ENCODE results near the gene TMEM238.
"Not testable (repeated sequence)": the region's sequence is repeated elsewhere in the genome, so short reads cannot be mapped to it uniquely, and the experiment has no call there.

The TMEM238 gene

DNA sequence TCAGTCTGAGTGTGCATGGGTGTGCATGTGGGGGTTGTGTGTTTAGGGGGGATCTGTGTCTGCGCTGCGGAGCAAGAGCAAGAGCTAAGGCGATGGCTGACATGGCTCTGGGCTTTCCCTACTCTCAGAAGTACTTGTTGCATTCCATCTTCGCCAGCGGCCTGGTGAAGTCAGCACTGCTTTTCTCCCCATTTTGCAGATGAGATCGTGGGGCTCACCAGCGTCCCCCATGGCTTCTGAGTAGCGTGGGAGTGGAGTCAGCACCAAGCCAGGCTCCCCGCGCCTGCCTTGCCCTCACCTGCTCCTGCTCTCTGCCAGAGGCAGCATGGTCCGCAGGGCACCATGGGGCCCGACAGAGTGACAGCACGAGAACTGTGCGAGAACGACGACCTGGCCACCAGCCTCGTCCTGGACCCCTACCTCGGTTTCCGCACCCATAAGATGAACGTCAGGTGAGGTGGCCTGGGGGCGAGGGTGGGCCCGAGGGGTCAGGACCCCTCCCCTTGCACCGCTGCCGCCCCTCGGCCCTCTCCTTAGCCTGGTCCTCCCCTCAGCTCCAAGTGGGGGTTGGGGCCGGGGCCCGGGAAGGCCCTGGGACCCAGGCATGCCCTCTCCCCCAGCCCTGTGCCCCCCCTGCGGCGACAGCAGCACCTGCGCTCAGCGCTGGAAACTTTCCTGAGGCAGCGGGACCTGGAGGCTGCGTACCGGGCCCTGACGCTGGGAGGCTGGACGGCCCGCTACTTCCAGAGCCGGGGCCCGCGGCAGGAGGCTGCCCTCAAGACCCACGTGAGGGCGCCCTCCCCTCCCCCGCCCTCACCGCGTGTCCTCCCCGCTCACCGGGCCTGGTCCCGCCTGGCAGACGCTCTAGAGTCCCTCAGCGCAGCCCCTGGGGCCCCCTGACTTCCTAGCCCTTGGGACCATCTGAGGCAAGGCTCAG, 42.2 kb downstream of the TMEM238 start:
- DNase-seq (ENCODE audit: low read depth in 3 of 3, low spot score in 1 of 3) = no peak

DNA sequence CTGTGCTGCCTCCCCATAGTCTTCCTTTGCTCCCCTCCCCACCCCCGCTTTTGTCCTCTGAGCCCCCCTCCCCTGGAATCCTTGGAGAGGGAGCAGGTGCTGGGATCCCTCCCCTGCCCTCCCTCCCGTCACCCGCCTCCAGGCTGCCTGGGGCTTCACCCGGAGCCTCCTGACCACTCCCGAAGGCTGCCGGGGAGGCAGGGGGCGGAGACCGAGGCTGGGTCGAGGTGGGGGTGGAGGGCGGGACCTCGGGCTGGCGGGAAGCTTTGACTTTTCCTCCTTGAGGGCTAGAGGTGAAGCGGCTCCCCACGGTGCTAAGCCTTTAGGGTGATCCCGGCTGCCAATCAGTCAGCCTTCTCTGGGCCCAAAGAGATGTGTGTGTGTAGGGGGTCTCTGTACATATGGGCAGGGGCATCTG, 42.9 kb downstream of the TMEM238 start:
- peak in 1 of 3 donors; percentile 46 for DNase-seq (ENCODE audit: low read depth in 3 of 3, low spot score in 1 of 3)

DNA sequence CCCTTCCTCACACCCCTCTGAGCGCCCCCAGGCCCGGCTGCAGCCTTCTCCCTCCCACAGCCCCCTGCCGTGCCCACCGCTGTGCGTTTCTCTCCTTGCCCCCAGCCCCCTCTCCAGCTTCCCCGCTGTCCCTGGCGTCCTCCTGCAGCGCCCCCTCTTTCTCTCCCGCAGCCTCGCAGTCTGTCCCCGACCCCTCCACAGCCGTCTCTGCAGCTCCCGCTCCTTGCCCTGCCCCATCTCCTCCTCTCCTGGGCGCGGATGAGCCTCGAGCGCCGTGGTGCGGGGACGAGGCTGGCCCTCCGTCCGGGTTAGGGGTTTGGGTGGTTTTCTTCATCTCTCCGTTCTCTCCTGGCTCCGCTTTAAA, 43.3 kb downstream of the TMEM238 start:
- DNase-seq (ENCODE audit: low read depth in 3 of 3, low spot score in 1 of 3) = no peak

DNA sequence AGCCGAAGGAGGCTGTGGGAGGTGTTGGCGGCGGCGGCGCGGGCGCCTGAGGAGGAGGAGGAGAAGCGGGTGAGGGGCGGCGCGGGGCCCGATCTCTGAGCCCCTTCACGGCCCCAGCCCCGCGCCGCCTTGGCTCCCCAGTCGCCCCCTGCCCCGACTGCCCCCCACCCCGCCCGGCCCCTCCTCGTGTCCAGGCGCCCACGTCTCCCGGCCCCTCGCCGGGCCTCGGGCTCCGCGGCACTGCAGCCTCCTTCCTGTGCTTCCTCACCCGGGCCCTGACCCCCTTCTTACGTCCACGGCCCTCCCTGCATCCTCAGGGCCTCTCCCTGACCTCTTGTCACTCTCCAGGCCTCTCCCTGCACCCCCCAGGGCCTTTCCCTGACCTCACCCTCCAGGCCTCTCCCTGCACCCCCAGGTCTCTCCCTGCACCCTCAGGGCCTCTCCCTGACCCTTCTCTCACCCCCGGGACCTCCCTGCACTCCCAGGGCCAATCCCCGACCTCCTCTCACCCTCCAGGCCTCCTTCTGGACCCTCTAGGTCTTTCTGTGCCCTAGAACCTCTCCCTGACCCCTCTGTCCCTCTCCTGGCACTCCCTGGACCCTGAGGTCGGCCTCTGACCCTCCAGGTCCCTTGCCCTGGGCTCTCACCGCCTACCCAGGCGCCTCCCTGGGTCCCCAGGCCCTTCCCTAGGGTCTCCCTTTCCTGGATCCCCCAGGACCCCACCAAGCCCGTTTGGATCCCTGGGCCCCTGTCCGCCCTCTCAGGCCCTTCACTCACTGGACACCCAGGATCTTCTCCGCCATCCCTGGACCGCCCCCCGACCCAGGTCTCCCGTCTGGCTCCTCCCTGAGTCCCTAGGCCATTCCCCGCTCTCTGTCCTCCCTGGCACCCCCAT, 44.0 kb downstream of the TMEM238 start:
- no peak for DNase-seq (ENCODE audit: low read depth in 3 of 3, low spot score in 1 of 3)

DNA sequence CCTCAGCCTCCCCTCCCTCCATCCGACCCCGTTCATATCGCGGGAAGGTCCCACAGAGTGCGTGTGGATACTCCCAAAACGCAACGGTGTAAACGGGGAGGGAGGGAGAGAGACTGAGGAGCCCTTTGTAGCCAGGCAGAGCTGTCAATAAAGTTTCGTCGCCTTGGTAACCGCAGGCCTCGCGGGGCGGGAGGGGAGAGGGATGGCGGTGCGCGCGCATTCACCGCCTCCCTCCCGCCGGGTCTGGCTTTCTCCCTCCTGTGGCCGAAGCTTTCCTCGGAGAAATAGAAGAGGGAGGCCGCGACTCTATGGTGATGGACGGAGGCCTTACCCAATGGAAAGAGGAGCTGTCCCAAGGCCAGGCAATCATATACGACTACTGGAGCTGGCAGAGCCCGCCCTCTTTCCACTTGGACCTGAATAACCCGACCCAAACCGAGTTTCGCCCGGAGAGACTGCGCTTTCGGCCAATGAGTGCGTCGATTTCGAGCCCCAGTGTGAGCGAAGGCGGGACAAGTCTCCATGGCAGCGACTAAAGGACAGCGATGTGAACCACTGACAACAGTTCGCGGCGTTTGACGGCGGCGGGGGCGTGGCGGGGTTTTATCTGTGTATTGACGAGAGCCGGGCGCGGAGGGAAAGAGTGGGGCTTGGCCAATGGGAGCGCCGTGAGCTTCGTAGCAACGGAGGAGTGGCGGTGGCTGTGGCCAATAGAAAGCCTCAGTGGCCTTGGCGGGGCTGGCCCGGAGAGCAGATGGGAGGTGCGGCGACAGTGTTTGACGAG, 44.8 kb downstream of the TMEM238 start, which contains the start of gene KMT5C:
TSS of gene KMT5C (plus strand) at position 772 of the 784 bp plus-strand sequence. CDS start 2,061 bp downstream, outside the sequence.
- DNase-seq (ENCODE audit: low read depth in 3 of 3, low spot score in 1 of 3) = peak; percentile 100

DNA sequence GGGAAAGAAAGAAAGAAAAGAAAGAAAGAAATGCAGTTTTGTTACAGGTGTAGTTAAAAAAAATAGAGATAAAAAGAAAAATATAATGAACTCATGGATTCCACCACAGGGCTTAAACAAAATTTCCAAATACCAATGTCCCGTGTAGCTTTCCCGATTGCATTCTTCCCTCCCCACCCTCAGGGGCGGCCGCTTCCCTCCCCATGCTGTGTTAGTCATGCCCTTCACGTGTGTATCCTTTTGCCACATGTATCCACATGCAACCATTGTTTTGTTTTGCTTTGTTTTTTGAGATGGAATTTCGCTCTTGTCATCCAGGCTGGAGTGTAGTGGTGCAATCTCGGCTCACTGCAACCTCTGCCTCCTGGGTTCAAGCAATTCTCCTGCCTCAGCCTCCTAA, 48.0 kb downstream of the TMEM238 start:
- no peak for DNase-seq (ENCODE audit: low read depth in 3 of 3, low spot score in 1 of 3)

DNA sequence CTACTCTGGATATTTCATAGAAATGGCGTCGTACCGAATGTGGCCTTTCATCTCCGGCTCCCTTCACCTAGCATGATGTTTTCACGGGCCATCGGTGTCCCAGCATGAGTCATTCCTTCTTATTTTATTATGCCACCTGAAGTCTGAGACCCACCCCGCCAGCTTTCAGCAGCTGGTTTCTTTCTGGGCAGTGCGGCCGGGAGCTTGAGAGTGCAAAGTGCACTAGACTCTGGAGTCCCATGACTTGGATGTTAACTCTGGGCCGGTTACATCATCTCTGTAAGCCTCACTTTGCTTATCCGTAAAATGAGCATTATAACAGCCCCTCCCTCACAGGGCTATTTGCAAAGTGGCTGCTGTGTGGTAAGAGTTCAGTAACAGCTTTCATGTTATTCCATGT, 50.2 kb downstream of the TMEM238 start:
- no peak for DNase-seq (ENCODE audit: low read depth in 3 of 3, low spot score in 1 of 3)

DNA sequence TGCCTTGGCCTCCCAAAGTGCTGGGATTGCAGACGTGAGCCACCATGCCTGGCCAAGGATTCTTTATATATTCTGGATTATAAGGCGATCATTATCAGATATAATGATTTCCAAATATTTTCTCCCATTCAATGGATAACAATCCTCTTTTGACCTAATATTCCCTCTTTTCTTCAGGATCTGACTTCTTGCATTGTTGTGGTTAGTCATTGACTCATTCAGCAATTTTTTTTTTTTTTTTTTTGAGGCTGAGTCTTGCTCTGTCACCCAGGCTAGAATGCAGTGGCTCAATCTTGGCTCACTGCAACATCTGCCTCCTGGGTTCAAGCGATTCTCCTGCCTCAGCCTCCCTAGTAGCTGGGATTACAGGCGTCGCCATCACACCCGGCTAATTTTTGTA, 54.3 kb downstream of the TMEM238 start:
- not testable (repeated sequence) for DNase-seq (ENCODE audit: low read depth in 3 of 3, low spot score in 1 of 3)
